WTC11 (cell line): Measurements from ENCODE around the gene TRAPPC8.

Experiments
- ATF3 ChIP-seq: sonication (generic); formaldehyde crosslinking; conservative IDR thresholded peaks from 2 replicates; pipeline ENCODE4 v1.8.1; 2022; ENCODE audit warnings: mild to moderate bottlenecking, missing genetic modification reagents
- CTCF ChIP-seq: fragments of 200-600 bp; IDR thresholded peaks from 2 replicates; pipeline ENCODE4 v1.8.0; 2022; ENCODE audit warnings: antibody characterized with exemption
- FOXJ3 ChIP-seq: sonication (generic); formaldehyde crosslinking; IDR thresholded peaks from 2 replicates; pipeline ENCODE4 v1.9.0; 2021; ENCODE audit warnings: missing genetic modification reagents, mild to moderate bottlenecking, borderline replicate concordance
- GABPB1 ChIP-seq: sonication (generic); formaldehyde crosslinking; IDR thresholded peaks from 2 replicates; pipeline ENCODE4 v1.8.1; 2023; ENCODE audit warnings: mild to moderate bottlenecking, missing genetic modification reagents
- JUN ChIP-seq: sonication (generic); formaldehyde crosslinking; IDR thresholded peaks from 2 replicates; pipeline ENCODE4 v1.8.0; 2023; ENCODE audit warnings: mild to moderate bottlenecking, missing genetic modification reagents
- MAX ChIP-seq: sonication (generic); formaldehyde crosslinking; IDR thresholded peaks from 2 replicates; pipeline ENCODE4 v1.8.0; 2022; ENCODE audit warnings: mild to moderate bottlenecking, missing genetic modification reagents
- NR1H2 ChIP-seq: sonication (generic); formaldehyde crosslinking; IDR thresholded peaks from 2 replicates; pipeline ENCODE4 v1.9.0; 2021; ENCODE audit warnings: mild to moderate bottlenecking, moderate library complexity, missing genetic modification reagents
- SP1 ChIP-seq: sonication (generic); formaldehyde crosslinking; conservative IDR thresholded peaks from 2 replicates; pipeline ENCODE4 v1.8.1; 2022; ENCODE audit warnings: missing genetic modification reagents
- USF2 ChIP-seq: sonication (generic); formaldehyde crosslinking; IDR thresholded peaks from 2 replicates; pipeline ENCODE4 v1.8.1; 2023; ENCODE audit warnings: mild to moderate bottlenecking, missing genetic modification reagents, moderate library complexity
- ZNF121 ChIP-seq: sonication (generic); formaldehyde crosslinking; IDR thresholded peaks from 2 replicates; pipeline ENCODE4 v1.8.0; 2023; ENCODE audit warnings: missing genetic modification reagents

GRCh38 chr18:31860488-31860887 lies 82.4 kb downstream of the TRAPPC8 start:
- TF ChIP-seq CTCF (no peak), NR1H2 (CRISPR knock-in tag) (no peak), FOXJ3 (CRISPR knock-in tag) (no peak), SP1 (no peak), MAX (CRISPR knock-in tag) (no peak), USF2 (CRISPR knock-in tag) (no peak), JUN (CRISPR knock-in tag) (no peak), GABPB1 (CRISPR knock-in tag) (no peak), ZNF121 (CRISPR knock-in tag) (no peak), ATF3 (CRISPR knock-in tag) (no peak)
